Measurements from ENCODE around the gene PHF19.

- TF ChIP-seq EP300 (conservative IDR thresholded peaks at IDR 0.05; ENCODE audit: poor library complexity, severe bottlenecking) (no peak), EZH2 (IDR thresholded peaks at IDR 0.05; ENCODE audit: borderline replicate concordance, insufficient read depth, low read length, poor library complexity, severe bottlenecking) (no peak), CTCF (IDR thresholded peaks at IDR 0.05; ENCODE audit: poor library complexity, severe bottlenecking) (no peak), TAF1 (IDR thresholded peaks at IDR 0.05; ENCODE audit: low read depth) (no peak)
Measured at GRCh38 chr9:120879446-120879845, 2.5 kb upstream of the PHF19 start.

All from neural cell (in vitro differentiated cells).